T-helper 1 cell treated with Interleukin-12 subunit alpha and Interleukin-12 subunit beta and Interleukin-4 antibody, amounts not matched to agents 30 μg/mL and 1 μg/mL, for 36 hours (primary cell): Measurements from ENCODE around the gene DOP1B.
A peak's percentile ranks its signal among the peaks of the same experiment; 100 is the strongest.

Source experiments
- H3K27ac Mint-ChIP-seq: one replicate; pipeline ENCODE4 v1.8.0; 2021; ENCODE audit warnings: mild to moderate bottlenecking, mixed read lengths
- H3K27me3 Mint-ChIP-seq: one replicate; pipeline ENCODE4 v1.8.0; 2021; ENCODE audit warnings: low read depth, mixed read lengths
- H3K36me3 Mint-ChIP-seq: one replicate; pipeline ENCODE4 v1.8.0; 2021; ENCODE audit warnings: low read depth, mixed read lengths
- H3K4me1 Mint-ChIP-seq: one replicate; pipeline ENCODE4 v1.8.0; 2021; ENCODE audit warnings: low read depth, mixed read lengths
- H3K4me3 Mint-ChIP-seq: one replicate; pipeline ENCODE4 v1.8.0; 2021; ENCODE audit warnings: mild to moderate bottlenecking, moderate library complexity, mixed read lengths
- H3K9me3 Mint-ChIP-seq: one replicate; pipeline ENCODE4 v1.8.0; 2021; ENCODE audit warnings: mixed read lengths

The DOP1B gene, protein sequence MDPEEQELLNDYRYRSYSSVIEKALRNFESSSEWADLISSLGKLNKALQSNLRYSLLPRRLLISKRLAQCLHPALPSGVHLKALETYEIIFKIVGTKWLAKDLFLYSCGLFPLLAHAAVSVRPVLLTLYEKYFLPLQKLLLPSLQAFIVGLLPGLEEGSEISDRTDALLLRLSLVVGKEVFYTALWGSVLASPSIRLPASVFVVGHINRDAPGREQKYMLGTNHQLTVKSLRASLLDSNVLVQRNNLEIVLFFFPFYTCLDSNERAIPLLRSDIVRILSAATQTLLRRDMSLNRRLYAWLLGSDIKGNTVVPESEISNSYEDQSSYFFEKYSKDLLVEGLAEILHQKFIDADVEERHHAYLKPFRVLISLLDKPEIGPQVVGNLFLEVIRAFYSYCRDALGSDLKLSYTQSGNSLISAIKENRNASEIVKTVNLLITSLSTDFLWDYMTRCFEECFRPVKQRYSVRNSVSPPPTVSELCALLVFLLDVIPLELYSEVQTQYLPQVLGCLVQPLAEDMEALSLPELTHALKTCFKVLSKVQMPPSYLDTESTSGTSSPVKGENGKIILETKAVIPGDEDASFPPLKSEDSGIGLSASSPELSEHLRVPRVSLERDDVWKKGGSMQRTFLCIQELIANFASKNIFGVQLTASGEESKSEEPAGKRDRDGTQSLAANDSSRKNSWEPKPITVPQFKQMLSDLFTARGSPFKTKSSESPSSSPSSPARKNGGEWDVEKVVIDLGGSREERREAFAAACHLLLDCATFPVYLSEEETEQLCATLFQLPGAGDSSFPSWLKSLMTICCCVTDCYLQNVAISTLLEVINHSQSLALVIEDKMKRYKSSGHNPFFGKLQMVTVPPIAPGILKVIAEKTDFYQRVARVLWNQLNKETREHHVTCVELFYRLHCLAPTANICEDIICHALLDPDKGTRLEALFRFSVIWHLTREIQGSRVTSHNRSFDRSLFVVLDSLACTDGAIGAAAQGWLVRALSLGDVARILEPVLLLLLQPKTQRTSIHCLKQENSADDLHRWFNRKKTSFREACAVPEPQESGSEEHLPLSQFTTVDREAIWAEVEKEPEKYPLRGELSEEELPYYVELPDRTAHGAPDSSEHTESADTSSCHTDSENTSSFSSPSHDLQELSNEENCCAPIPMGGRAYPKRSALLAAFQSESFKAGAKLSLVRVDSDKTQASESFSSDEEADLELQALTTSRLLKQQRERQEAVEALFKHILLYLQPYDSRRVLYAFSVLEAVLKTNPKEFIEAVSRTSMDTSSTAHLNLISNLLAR (N-terminal part only)

DNA sequence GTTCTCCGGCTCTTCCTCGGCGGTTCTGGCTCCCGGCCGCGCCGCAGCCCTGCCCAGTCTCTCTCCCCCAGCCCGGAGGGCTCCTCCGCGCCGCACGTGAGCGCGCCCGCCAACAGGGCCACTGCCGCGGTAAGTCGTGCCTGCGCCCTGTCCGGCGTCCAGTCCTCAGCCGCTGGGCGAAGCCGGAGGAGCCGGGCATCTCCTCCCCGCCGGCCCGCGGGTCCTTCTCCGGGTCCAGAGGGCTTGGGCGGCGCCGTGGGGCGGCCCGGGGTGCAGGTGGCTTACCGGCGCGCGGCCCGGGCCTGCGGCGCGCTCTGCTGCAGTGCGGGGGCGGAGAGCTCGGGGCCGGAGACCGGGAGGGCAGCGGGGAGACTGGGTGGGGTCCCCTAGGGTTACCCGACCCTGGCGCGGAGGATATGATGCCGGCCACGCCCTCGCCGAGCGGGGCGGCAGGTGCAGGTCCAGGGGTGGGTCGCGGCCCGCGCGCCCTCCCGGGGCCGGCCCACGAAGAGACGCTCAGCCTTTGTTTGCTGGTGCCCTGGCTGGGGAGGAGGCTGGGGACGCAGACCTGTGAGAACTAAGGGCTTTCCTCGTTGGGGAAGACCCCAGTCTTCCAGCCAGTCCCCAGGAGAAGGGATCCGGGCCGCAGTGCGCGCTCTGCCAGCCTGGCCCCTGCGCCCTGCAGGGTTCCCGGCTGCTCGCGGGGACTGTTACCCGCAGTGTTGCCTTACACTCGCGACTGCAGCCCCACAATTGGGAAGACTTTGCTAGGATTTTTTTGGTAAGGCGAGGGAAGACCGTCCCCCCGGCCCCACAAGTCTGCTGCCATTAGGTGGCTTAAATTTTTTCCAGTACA, at the start of gene DOP1B:
DOP1B (plus strand) TSS at position 10 of the 856 bp plus-strand sequence. CDS start 7,910 bp downstream, outside the sequence.
- no peak within 1 kb of the TSS for H3K27ac Mint-ChIP-seq
- H3K27me3 Mint-ChIP-seq, result peaks cover 10% of the 10 kb centered on the region
- H3K9me3 Mint-ChIP-seq, result no peaks in the 10 kb centered on the region
- H3K36me3 Mint-ChIP-seq, result peaks cover 10% of the 10 kb centered on the region
- peaks cover 14% of the 10 kb centered on the region for H3K4me1 Mint-ChIP-seq
- peak within 1 kb of the TSS; percentile 79 for H3K4me3 Mint-ChIP-seq

DNA sequence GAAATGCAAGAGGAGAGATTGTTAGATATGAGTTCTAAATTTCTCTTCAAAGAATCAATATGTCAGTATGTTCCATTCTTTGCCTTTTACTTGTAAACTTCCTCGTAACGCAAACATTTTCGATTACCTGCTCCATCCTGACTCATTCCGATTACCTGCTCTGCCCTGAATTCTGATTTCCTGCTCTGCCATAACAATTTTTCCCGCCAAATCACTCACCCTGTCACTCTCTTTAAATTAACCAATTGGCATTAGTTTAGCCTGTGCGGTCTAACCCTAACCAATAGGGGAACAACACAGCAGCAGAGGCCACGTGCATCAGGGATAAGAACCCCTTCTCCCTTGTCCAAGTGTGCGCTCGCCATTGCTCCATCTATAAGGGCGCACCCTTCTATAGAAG, 46.8 kb upstream of the DOP1B start:
- Mint-ChIP-seq H3K4me1 (peaks cover 12% of the 10 kb centered on the region), H3K27ac (no peak overlapping the region), H3K9me3 (no peaks in the 10 kb centered on the region), H3K36me3 (no peaks in the 10 kb centered on the region), H3K4me3 (no peak overlapping the region), H3K27me3 (peaks cover 40% of the 10 kb centered on the region)

DNA sequence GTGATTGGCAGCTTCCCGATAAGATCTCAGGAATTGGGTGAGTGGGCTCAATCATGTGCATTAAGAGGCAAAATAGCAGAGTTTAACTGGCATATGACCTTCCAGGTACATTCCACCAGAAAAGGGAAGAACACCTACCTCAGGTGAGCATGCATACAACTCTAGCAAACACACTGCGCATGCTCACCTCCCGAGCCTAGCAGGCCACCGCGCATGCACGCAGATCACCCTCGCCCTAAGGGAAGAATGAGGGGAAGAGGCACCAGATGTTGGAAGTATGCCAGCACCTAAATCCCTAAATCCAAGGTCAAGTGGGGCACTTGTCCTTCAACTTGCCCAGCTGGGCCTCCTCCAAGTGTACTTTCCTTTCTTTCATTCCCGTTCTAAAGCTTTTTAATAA, 45.4 kb upstream of the DOP1B start:
- peaks cover 13% of the 10 kb centered on the region for H3K4me1 Mint-ChIP-seq
- H3K9me3 Mint-ChIP-seq, result no peaks in the 10 kb centered on the region
- no peaks in the 10 kb centered on the region for H3K36me3 Mint-ChIP-seq
- no peak overlapping the region for H3K27ac Mint-ChIP-seq
- H3K27me3 Mint-ChIP-seq, result peaks cover 32% of the 10 kb centered on the region
- H3K4me3 Mint-ChIP-seq, result no peak overlapping the region

DNA sequence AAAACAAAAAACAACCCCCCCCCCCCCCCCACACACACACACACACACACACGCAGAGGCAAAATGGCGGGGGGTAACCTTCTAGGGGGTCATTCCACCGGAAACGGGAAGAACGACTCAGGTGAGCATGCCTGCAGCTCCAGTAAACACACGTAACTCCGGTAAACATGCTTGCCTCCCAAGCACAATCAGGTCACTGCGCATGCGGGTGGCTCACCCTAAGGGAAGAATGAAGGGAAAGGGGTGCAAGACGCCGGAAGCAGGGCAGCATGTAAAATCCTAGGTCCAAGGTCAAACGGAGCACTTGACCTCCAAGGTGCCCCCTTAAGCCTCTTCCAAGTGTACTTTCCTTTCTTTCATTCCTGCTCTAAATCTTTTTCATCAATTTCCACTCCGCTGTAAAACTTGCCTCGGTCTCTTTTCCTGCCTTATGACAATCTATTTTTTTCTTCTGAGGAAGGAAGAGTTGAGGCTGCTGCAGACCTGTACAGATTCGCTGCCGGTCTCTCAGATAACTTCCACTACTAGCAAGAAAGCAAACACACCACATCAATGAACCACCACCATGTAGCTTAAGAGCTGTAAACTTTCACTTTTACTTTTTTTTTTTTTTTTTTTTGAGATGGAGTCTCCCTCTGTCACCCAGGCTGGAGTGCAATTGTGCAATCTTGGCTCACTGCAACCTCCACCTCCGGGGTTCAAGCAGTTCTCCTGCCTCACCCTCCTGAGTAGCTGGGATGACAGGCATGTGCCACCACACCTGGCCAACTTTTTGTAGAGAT, 42.8 kb upstream of the DOP1B start:
- peak overlapping the region; percentile 82 for H3K4me3 Mint-ChIP-seq
- H3K4me1 Mint-ChIP-seq, result peaks cover 13% of the 10 kb centered on the region
- H3K36me3 Mint-ChIP-seq, result no peaks in the 10 kb centered on the region
- peaks cover 14% of the 10 kb centered on the region for H3K27me3 Mint-ChIP-seq
- H3K9me3 Mint-ChIP-seq, result no peaks in the 10 kb centered on the region
- H3K27ac Mint-ChIP-seq, result peak overlapping the region; percentile 88

DNA sequence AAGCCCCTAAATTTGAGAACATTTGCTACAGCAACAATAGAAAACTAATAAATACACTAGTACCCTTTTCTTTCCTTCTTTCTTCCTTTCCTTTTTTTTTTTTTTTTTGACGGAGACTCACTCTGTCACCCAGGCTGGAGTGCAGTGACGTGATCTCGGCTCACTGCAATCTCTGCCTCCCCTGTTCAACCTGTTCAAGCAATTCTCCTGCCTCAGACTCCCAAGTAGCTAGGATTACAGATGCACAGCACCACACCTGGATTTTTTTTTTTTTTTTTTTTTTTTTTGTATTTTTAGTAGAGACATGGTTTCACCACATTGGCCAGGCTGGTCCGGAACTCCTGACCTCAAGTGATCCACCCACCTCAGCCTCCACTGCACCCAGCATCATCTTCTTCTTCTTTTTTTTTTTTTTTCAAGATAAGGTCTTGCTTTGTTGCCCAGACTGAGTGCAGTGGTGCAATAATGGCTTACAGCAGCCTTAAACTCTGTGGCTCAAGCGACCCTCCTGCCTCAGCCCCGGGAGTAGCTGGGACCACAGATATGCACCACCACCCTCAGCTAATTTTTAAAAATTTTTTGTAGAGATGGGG, 41.4 kb upstream of the DOP1B start:
- Mint-ChIP-seq H3K4me1 (peaks cover 13% of the 10 kb centered on the region), H3K4me3 (no peak overlapping the region), H3K36me3 (no peaks in the 10 kb centered on the region), H3K27ac (peak overlapping the region; percentile 55), H3K27me3 (peaks cover 10% of the 10 kb centered on the region), H3K9me3 (no peaks in the 10 kb centered on the region)

DNA sequence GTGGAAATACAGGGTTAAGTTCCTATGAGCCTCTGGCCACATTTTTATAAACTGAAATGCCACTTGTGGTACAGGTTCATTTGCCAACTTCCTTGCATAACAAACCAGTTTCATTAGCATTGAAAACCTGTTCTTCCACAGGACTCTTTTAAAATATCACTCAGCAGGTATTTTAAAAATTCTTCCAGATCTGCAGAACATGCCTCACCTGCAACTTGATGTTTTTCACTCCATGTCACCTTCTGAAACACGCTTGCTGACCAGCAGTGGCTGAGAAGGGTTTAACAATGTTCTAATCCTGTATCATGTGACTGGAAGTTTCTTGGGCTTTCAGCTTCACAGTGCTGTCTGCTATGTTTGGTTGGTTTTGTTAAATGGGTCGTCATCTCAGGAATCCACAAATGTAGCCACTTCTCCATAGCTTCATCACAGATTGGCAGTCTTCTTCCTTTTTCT, 39.3 kb upstream of the DOP1B start:
- no peak overlapping the region for H3K4me3 Mint-ChIP-seq
- H3K27ac Mint-ChIP-seq, result no peak overlapping the region
- peaks cover 12% of the 10 kb centered on the region for H3K4me1 Mint-ChIP-seq
- no peaks in the 10 kb centered on the region for H3K36me3 Mint-ChIP-seq
- H3K27me3 Mint-ChIP-seq, result peaks cover 13% of the 10 kb centered on the region
- H3K9me3 Mint-ChIP-seq, result no peaks in the 10 kb centered on the region

DNA sequence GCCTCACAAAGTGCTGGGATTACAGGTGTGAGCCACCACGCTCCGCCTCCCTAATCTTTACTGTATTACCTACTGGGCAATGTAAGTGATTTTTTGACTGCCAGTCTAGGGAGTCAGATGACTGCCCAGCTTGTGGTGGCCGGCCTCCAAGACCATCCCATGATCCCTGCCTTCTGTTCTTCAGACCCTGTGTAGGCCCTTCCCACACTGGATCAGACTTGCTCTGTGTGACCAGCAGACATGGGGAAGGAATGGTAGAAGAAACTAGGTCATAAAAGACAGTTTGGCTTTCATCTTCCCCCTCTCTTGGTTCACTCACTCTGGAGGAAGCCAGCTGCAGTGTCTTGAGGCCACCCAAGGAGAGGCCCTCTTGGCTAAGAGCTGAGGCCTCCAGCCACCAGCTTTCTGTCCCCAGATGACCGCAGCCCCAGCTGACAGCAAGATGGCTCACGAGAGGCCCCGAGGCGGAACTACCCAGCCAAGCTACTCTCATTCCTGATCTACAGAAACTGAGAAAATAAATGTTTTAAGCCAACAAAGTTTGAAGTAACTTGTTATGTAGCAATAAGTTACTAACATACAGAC, 36.2 kb upstream of the DOP1B start:
- no peak overlapping the region for H3K27ac Mint-ChIP-seq
- no peaks in the 10 kb centered on the region for H3K9me3 Mint-ChIP-seq
- H3K4me3 Mint-ChIP-seq, result no peak overlapping the region
- H3K4me1 Mint-ChIP-seq, result peaks cover 3% of the 10 kb centered on the region
- no peaks in the 10 kb centered on the region for H3K36me3 Mint-ChIP-seq
- peaks cover 14% of the 10 kb centered on the region for H3K27me3 Mint-ChIP-seq

DNA sequence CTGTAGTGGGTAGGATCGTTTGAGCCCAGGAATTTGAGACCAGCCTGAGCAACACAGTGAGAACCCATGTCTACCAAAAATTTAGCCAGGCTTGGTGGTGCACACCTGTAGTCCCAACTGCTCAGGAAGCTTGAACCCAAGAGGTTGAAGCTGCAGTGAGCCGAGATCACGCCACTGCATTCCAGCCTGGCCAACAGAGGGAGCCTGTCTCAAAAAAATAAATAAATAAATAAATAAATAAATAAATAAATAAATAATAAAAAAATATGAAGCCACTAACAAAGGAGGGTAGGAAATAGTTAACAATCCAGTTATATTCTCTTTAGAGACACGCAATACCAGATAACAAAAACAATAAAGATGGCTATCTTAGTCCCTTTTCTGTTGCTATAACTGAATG, 33.6 kb upstream of the DOP1B start:
- no peak overlapping the region for H3K27ac Mint-ChIP-seq

DNA sequence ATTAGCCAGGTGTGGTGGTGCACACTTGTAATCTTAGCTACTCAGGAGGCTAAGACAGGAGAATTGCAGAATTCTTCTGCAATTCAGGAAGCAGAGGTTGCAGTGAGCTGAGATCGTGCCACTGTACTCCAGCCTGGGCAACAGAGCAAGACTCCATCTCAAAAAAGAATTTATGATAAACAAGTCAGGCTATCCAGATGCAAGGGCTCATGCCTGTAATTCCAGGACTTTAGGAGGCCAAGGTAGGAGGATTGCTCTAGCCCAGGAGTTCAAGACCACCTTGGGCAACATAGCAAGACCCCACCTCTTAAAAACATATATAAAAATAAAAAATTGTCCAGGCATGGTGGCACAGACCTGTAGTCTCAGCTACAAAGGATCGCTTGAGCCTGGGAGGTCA, 32.2 kb upstream of the DOP1B start:
- no peaks in the 10 kb centered on the region for H3K36me3 Mint-ChIP-seq
- no peak overlapping the region for H3K27ac Mint-ChIP-seq
- H3K27me3 Mint-ChIP-seq, result peaks cover 25% of the 10 kb centered on the region
- H3K4me3 Mint-ChIP-seq, result no peak overlapping the region
- H3K9me3 Mint-ChIP-seq, result no peaks in the 10 kb centered on the region
- H3K4me1 Mint-ChIP-seq, result peaks cover 15% of the 10 kb centered on the region

More for the DNA sequence above, 33.6 kb upstream of the DOP1B start:
- Mint-ChIP-seq H3K4me1 (peaks cover 10% of the 10 kb centered on the region), H3K27me3 (peaks cover 17% of the 10 kb centered on the region), H3K4me3 (no peak overlapping the region), H3K36me3 (no peaks in the 10 kb centered on the region), H3K9me3 (no peaks in the 10 kb centered on the region)

DNA sequence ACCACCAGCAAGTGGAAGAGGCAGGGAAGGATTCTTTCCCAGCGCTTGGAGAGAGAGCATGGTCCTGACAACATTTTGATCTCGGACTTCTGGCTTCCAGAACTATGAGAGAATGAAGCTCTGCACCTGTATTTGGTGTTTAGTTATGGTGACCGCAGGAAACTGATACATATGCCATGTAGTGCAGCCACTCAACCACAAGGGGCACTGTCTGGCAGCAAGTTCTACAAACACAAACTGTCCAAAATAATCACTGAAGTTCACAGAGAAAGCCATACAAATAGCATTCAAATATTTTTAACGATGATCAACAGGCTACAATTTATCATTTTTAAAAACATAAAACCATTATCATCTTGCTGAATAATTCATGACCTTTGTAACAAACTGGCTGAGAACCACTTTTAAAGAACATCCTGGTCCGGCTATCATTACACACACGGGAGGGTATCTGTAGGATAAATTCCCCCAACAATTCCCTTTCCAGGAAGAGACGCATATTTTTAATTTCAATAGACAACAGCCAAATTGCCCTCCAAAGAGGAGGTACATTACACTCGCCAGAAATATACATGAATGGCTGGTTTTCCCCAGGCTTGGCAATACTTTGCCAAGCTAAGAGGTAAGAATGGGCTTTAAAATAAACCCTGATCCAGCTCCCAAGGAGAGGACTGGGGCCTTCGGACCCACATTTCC, 31.0 kb upstream of the DOP1B start:
- no peaks in the 10 kb centered on the region for H3K9me3 Mint-ChIP-seq
- no peak overlapping the region for H3K27ac Mint-ChIP-seq
- no peak overlapping the region for H3K4me3 Mint-ChIP-seq
- H3K36me3 Mint-ChIP-seq, result peaks cover 1% of the 10 kb centered on the region
- peaks cover 27% of the 10 kb centered on the region for H3K27me3 Mint-ChIP-seq
- peaks cover 20% of the 10 kb centered on the region for H3K4me1 Mint-ChIP-seq

DNA sequence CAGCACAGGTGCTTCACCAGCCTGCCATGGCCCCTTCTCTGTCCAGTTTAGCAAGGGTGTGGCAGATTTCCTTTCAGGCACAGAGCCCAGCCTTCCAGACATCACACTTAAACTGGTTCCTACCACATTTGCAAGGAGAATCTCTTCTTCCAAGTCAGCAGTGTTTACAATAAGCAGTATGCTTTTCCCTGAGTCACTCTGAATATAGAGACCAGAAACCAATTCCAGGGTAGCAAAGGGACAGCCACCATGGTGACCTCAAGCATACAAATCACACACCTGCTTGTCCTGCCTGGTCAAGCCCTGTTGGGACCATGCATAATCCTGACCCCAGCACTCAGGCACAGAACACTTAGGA, 30.4 kb upstream of the DOP1B start:
- Mint-ChIP-seq H3K9me3 (no peaks in the 10 kb centered on the region), H3K27ac (no peak overlapping the region), H3K4me3 (no peak overlapping the region), H3K36me3 (peaks cover 4% of the 10 kb centered on the region), H3K27me3 (peaks cover 29% of the 10 kb centered on the region), H3K4me1 (peaks cover 24% of the 10 kb centered on the region)

DNA sequence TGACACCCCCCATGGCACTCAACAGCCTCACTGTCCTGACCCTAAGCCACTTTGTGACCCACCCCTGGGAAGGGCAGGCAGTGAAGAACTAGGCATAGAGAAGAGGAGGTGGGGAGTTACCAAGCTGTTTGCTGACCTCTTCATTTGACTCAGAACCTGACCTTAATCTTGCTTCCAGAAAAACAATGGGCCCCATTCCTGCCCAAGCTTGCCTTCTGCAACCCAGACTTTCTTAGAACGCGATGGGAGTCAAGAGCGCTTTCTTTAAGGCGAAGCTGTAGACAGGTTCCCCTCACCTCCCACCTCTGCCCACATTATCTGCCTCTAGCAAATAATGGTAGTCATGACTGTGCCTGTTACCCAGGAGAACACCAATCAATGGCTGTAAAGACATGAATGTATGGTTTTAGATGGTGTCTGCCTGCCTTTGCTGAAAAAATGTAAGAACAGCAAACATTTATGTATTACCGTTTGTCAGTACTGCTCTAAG, 30.0 kb upstream of the DOP1B start:
- peaks cover 29% of the 10 kb centered on the region for H3K27me3 Mint-ChIP-seq
- no peak overlapping the region for H3K27ac Mint-ChIP-seq

More for the DNA sequence above, 30.0 kb upstream of the DOP1B start:
- Mint-ChIP-seq H3K9me3 (no peaks in the 10 kb centered on the region), H3K4me1 (peaks cover 24% of the 10 kb centered on the region), H3K4me3 (no peak overlapping the region), H3K36me3 (peaks cover 4% of the 10 kb centered on the region)
